BJ (cell line): Measurements from ENCODE around the gene GGACT. TPM values are rescaled to one million over a fixed set of nuclear protein-coding genes. Genes with fewer than 3 reads are reported as not detected.

ENCODE experiments used
- CTCF ChIA-PET: fragments of 350-600 bp; formaldehyde crosslinking; extraction: SDS; loops from one replicate; lab custom pipeline; 2021; ENCODE audit warnings: antibody characterized with exemption, inconsistent platforms; lab: Yijun Ruan, JAX
- POLR2A ChIA-PET: fragments of 300-600 bp; sonication (Branson Sonifier 250); formaldehyde crosslinking; extraction: SDS; loops from one replicate; lab custom pipeline; 2021; ENCODE audit warnings: antibody characterized with exemption; lab: Charles Lee
- DNase-seq: peaks from one replicate; pipeline ENCODE4 v3.0.0-alpha.2; 2011; ENCODE audit warnings: low read depth
- H3K27me3 ChIP-seq: 2 replicates; pipeline ENCODE4 v1.6.0; 2011; ENCODE audit warnings: low read length; ENCODE audit not compliant: control insufficient read depth, insufficient read depth
- H3K36me3 ChIP-seq: 2 replicates; pipeline ENCODE4 v1.5.1; 2011; ENCODE audit warnings: low read length; ENCODE audit not compliant: control insufficient read depth, insufficient read depth
- H3K4me3 ChIP-seq: 2 replicates; pipeline ENCODE4 v1.5.1; 2011; ENCODE audit warnings: low read depth, mild to moderate bottlenecking, control low read depth, low read length
- polyA plus RNA-seq: library from polyadenylated mRNA; depleted of rRNA; stranded (reverse); fragments of >200 nt; gene quantifications from 2 replicates; pipeline ENCODE4 v1.2.3, GENCODE V29; 2011
- TF ChIP-seq, protein P1 (sequence below): IDR thresholded peaks from 2 replicates; pipeline ENCODE4 v1.5.1; 2011; ENCODE audit warnings: low read depth, mild to moderate bottlenecking, control low read depth, inconsistent platforms, low read length, moderate library complexity; ENCODE audit not compliant: insufficient read depth

The GGACT gene
- polyA plus RNA-seq, 1 experiment: 7.0 TPM

DNA sequence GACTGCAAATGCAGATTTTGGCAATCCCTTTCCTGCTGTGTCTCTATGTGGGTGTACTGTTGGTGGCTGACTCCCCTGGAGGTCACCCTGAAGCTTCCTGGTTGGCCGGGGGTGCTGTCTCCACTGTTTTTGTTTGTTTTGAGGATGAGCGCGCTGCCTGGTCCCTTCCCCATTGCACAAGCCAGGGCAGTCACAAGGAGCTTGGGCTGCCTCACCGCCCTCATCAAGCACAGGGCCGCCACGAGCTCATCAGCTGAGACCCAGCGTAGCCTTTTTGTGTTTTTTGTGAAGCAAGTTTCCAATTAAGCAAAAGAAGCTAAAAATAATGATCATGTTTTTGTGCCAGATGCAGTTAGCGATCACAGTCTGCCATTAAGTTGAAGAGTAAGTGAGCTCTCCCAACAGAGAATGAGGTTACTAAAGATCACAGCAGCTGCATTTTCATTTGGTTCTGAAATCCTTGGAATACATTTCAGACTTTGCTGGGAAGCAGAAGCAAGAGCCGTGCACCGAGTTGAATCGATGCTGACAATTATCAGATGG lies 57.8 kb downstream of the GGACT start:
- Histone ChIP-seq H3K4me3 (no peak overlapping the region), H3K27me3 (no peaks in the 10 kb centered on the region), H3K36me3 (peaks cover 8% of the 10 kb centered on the region)
- TF ChIP-seq, protein P1, sequence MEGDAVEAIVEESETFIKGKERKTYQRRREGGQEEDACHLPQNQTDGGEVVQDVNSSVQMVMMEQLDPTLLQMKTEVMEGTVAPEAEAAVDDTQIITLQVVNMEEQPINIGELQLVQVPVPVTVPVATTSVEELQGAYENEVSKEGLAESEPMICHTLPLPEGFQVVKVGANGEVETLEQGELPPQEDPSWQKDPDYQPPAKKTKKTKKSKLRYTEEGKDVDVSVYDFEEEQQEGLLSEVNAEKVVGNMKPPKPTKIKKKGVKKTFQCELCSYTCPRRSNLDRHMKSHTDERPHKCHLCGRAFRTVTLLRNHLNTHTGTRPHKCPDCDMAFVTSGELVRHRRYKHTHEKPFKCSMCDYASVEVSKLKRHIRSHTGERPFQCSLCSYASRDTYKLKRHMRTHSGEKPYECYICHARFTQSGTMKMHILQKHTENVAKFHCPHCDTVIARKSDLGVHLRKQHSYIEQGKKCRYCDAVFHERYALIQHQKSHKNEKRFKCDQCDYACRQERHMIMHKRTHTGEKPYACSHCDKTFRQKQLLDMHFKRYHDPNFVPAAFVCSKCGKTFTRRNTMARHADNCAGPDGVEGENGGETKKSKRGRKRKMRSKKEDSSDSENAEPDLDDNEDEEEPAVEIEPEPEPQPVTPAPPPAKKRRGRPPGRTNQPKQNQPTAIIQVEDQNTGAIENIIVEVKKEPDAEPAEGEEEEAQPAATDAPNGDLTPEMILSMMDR: no peak
- ChIA-PET POLR2A (interaction anchor here (0.5 kb wide), 1 partner anchor 37 kb away, joined by 3 read pairs; no protein-coding TSS in a partner anchor), CTCF (interaction anchor here (1.1 to 3.8 kb wide), 3 partner anchors 12 to 16 kb away, joined by 3 to 13 read pairs (median 5); no protein-coding TSS in a partner anchor)
- no peak for DNase-seq

DNA sequence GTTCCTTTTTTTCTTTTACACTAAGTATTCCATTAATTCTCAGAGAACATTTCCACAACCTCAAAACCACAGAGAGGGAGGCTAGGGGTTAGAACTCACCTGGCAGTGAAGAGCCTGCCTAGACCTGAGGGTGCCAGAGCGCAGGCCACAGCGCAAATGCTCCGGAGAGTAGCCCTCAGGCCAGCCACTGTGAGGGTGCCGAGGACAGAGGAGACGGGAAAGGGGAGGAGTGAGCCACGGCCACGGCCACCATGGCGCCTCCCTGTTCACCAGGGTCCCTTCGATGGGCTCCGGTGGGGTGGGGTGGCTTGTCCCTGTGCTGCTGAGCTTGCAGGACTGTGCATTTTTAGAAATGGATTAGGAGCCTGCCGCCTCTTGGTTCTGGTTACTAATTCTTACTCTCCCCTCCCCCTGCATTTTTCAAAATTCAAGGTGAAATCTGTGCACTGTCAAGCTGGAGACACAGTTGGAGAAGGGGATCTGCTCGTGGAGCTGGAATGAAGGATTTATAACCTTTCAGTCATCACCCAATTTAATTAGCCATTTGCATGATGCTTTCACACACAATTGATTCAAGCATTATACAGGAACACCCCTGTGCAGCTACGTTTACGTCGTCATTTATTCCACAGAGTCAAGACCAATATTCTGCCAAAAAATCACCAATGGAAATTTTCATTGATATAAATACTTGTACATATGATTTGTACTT lies 58.8 kb downstream of the GGACT start:
- no peak overlapping the region for H3K4me3 ChIP-seq
- CTCF ChIA-PET: interaction anchor here (0.7 to 3.8 kb wide), 2 partner anchors 13 to 139 kb away, joined by 3 to 13 read pairs; no protein-coding TSS in a partner anchor
- H3K36me3 ChIP-seq: peaks cover 8% of the 10 kb centered on the region
- TF ChIP-seq, protein P1: no peak
- POLR2A ChIA-PET: no interaction called here
- no peaks in the 10 kb centered on the region for H3K27me3 ChIP-seq
- no peak for DNase-seq

DNA sequence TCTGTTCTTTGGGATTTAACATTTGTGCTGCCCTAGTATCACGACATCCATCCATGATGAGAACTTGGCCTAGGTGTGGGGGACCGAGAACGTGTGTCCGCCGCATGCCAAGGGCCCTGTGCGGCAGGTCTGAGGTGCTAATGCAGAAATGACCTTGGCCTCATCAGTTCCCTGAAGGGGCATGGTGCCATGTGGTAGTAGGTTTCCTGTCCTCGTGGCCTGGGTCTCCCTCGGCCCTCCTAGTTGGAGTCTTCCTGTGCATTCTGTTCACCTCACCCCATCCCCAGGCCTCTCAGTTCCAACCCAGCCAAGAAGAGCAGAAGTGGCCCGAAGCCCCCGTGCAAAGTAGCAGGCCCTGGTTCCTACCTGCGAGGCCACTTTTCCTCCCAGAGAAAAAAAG lies 59.8 kb downstream of the GGACT start:
- Histone ChIP-seq H3K4me3 (no peak overlapping the region), H3K27me3 (no peaks in the 10 kb centered on the region), H3K36me3 (peaks cover 8% of the 10 kb centered on the region)
- DNase-seq: no peak
- TF ChIP-seq, protein P1: no peak
- ChIA-PET POLR2A (no interaction called here), CTCF (no interaction called here)

DNA sequence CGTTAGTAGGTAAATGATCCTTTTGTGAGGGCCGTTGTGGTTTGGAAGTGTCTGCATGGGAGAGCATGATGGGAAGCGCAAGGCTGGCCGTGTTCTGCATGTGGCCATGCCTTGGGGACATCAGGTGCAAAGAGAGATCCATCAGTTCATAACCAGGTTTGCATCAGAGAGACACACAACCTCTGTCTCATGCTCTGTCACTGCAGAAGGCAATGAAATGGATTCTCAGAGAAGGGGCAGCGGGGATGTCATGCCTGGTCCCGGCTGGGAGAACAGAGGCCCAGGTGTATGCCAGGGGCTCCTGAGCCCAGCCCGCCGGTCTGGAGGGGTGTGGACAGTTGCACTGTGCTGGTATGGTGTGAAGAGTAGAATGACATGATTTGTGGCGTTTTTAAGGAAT lies 60.2 kb downstream of the GGACT start:
- Histone ChIP-seq H3K4me3 (no peak overlapping the region), H3K27me3 (no peaks in the 10 kb centered on the region), H3K36me3 (peaks cover 8% of the 10 kb centered on the region)
- ChIA-PET POLR2A (no interaction called here), CTCF (no interaction called here)
- DNase-seq: no peak
- TF ChIP-seq, protein P1: no peak

GRCh38 chr13:100527644-100528043 lies 60.9 kb downstream of the GGACT start:
- ChIA-PET CTCF (interaction anchor here (1.7 to 5.5 kb wide), 2 partner anchors 13 to 611 kb away, joined by 3 to 42 read pairs; no protein-coding TSS in a partner anchor), POLR2A (no interaction called here)
- TF ChIP-seq, protein P1: no peak
- Histone ChIP-seq H3K4me3 (no peak overlapping the region), H3K27me3 (no peaks in the 10 kb centered on the region), H3K36me3 (peaks cover 8% of the 10 kb centered on the region)
- no peak for DNase-seq
